Measurements from ENCODE around the gene ZSCAN10.

- no peak for TF ChIP-seq CTCF (IDR thresholded peaks at IDR 0.05)
- no peak for TF ChIP-seq POLR2A (IDR thresholded peaks at IDR 0.05)
- no peak for TF ChIP-seq EP300 (IDR thresholded peaks at IDR 0.05)
Measured at GRCh38 chr16:3127745-3128144, 28.7 kb upstream of the ZSCAN10 start.
